NOMO-1 treated with DMSO at 0.1 percent for 48 hours (cell line): ENCODE results near the gene PRKX.
"Not testable (repeated sequence)": the region's sequence is repeated elsewhere in the genome, so short reads cannot be mapped to it uniquely, and the experiment has no call there.

ENCODE experiments used
- DNase-seq: peaks from one replicate; lab custom pipeline; 2025; ENCODE audit not compliant: unreplicated experiment; lab: John Stamatoyannopoulos, UW

Gene PRKX

GRCh38 chrX:3712051-3712869 lies 1.2 kb downstream of the PRKX start:
- no peak for DNase-seq

- DNase-seq, result no peak
Measured at GRCh38 chrX:3711331-3711917, 2.0 kb downstream of the PRKX start.

GRCh38 chrX:3707673-3708274 lies 5.7 kb downstream of the PRKX start:
- not testable (repeated sequence) for DNase-seq

GRCh38 chrX:3706481-3706880 lies 7.0 kb downstream of the PRKX start:
- no peak for DNase-seq

GRCh38 chrX:3703251-3703650 lies 10.2 kb downstream of the PRKX start:
- DNase-seq, result not testable (repeated sequence)

GRCh38 chrX:3702095-3702494 lies 11.4 kb downstream of the PRKX start:
- not testable (repeated sequence) for DNase-seq

- DNase-seq, result not testable (repeated sequence)
Measured at GRCh38 chrX:3701445-3701928, 12.0 kb downstream of the PRKX start.

- DNase-seq, result peak; percentile 68
Measured at GRCh38 chrX:3699821-3700381, 13.5 kb downstream of the PRKX start.

GRCh38 chrX:3697701-3698279 lies 15.7 kb downstream of the PRKX start:
- no peak for DNase-seq

GRCh38 chrX:3697220-3697684 lies 16.2 kb downstream of the PRKX start:
- no peak for DNase-seq

- DNase-seq, result no peak
Measured at GRCh38 chrX:3695536-3695935, 17.9 kb downstream of the PRKX start.

GRCh38 chrX:3690140-3690539 lies 23.3 kb downstream of the PRKX start:
- no peak for DNase-seq

- DNase-seq, result not testable (repeated sequence)
Measured at GRCh38 chrX:3683236-3683635, 30.2 kb downstream of the PRKX start.

- DNase-seq, result no peak
Measured at GRCh38 chrX:3680459-3680858, 33.0 kb downstream of the PRKX start.

- DNase-seq, result no peak
Measured at GRCh38 chrX:3679669-3680068, 33.8 kb downstream of the PRKX start.

GRCh38 chrX:3678328-3678727 lies 35.1 kb downstream of the PRKX start:
- no peak for DNase-seq

GRCh38 chrX:3674881-3675280 lies 38.6 kb downstream of the PRKX start:
- no peak for DNase-seq

GRCh38 chrX:3669841-3670475 lies 43.5 kb downstream of the PRKX start:
- DNase-seq, result no peak

GRCh38 chrX:3666975-3667374 lies 46.5 kb downstream of the PRKX start:
- DNase-seq, result no peak

- DNase-seq, result no peak
Measured at GRCh38 chrX:3664921-3665320, 48.5 kb downstream of the PRKX start.
